ENCODE data around the gene LRP8.
"Not testable (repeated sequence)": the region's sequence is repeated elsewhere in the genome, so short reads cannot be mapped to it uniquely, and the experiment has no call there.

The LRP8 gene

DNA sequence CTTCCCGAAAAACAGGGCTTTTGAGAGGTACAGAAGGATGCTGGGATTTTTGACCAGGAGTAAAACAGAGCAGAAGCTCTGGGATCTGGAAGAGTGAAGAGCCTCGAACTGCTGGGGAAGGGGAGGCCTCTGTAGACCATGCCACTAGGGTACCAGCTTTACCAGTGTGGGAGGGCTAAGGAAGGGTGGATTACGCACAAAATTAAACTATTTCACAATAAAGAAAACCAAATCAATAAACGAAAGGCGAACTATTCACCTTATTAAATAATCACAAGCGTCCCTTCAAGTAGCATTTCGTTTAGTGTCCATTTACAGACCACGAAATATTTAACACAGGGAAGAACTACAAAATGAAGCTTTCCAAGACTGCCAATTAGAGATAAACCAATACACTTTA lies 108.2 kb downstream of the LRP8 start:
- H3K9me3 ChIP-seq (ENCODE audit: control insufficient read depth in 1 of 2, low read length in 2 of 2): no peaks in the 10 kb centered on the region
- H3K27me3 ChIP-seq (ENCODE audit: control insufficient read depth in 1 of 2, insufficient read depth in 2 of 2, low read length in 2 of 2): no peaks in the 10 kb centered on the region
- peak overlapping the region; percentile 99 for H3K27ac ChIP-seq (ENCODE audit: low read depth, low read length)
- H3K9ac ChIP-seq (ENCODE audit: low read depth in 1 of 2, low read length in 2 of 2): peak overlapping the region; percentile 87 to 99
- peaks cover 12 to 13% of the 10 kb centered on the region in 2 donors for H3K4me1 ChIP-seq (ENCODE audit: control insufficient read depth in 1 of 2, insufficient read depth in 2 of 2, low read length in 2 of 2)
- H3K4me3 ChIP-seq (ENCODE audit: low read depth in 1 of 2, low read length in 2 of 2): peak overlapping the region; percentile 86 to 98
- H3K36me3 ChIP-seq (ENCODE audit: control insufficient read depth in 1 of 2, insufficient read depth in 2 of 2, low read length in 2 of 2): peaks cover 9 to 17% of the 10 kb centered on the region in 2 donors

DNA sequence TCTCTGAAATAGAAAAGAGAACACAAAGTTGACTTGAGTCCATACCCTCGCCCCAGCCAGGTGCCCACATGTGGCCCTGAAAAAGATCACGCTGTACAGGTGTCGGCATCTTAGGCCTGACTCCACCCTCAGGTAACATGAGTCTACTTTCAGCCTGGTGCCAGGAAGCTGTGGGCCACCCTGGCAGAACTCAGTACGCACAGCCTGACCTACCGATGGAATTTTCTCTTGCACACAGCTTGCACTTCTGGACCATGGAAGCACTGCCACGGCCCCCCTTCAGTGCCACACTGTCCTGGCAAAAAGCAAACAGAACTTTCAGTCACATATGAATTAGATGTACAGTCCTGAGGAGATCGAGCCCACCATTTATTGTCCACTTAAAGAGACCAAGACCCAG lies 109.7 kb downstream of the LRP8 start:
- Histone ChIP-seq H3K4me3 (ENCODE audit: low read depth in 1 of 2, low read length in 2 of 2) (no peak overlapping the region), H3K27ac (ENCODE audit: low read depth, low read length) (no peak overlapping the region), H3K27me3 (ENCODE audit: control insufficient read depth in 1 of 2, insufficient read depth in 2 of 2, low read length in 2 of 2) (no peaks in the 10 kb centered on the region), H3K4me1 (ENCODE audit: control insufficient read depth in 1 of 2, insufficient read depth in 2 of 2, low read length in 2 of 2) (peaks cover 12 to 13% of the 10 kb centered on the region in 2 donors), H3K9ac (ENCODE audit: low read depth in 1 of 2, low read length in 2 of 2) (no peak overlapping the region), H3K36me3 (ENCODE audit: control insufficient read depth in 1 of 2, insufficient read depth in 2 of 2, low read length in 2 of 2) (peaks cover 22 to 30% of the 10 kb centered on the region in 2 donors), H3K9me3 (ENCODE audit: control insufficient read depth in 1 of 2, low read length in 2 of 2) (no peaks in the 10 kb centered on the region)

DNA sequence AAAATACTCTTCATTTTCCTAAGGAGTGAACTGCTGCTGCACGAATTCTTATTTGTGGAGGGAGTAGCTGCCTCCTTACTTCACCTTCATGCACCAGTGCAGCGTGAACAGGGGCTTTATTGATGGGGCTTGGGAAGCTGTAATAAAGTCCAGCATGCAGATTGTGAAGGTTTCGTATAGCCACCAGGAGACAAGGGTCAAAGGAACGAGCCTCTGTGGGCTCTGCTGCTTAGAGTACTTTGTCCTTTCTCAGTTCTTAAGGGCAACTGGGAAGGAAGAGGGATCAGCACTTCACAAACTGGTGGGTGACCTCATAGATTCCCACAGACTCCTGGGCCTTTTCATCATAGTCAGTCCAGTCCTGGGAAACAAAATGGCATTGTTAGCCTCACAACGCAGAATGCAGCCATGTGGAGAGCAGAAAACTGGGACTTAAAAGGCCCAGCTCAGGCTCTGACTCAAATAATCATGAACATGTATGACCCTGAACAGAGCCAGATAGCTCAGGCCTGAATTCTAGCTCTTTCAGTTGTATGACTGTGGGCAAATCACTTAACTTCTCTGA lies 113.4 kb downstream of the LRP8 start:
- Histone ChIP-seq H3K27me3 (ENCODE audit: control insufficient read depth in 1 of 2, insufficient read depth in 2 of 2, low read length in 2 of 2) (no peaks in the 10 kb centered on the region), H3K9me3 (ENCODE audit: control insufficient read depth in 1 of 2, low read length in 2 of 2) (no peaks in the 10 kb centered on the region), H3K36me3 (ENCODE audit: control insufficient read depth in 1 of 2, insufficient read depth in 2 of 2, low read length in 2 of 2) (peaks cover 45 to 63% of the 10 kb centered on the region in 2 donors), H3K27ac (ENCODE audit: low read depth, low read length) (no peak overlapping the region), H3K9ac (ENCODE audit: low read depth in 1 of 2, low read length in 2 of 2) (no peak overlapping the region), H3K4me1 (ENCODE audit: control insufficient read depth in 1 of 2, insufficient read depth in 2 of 2, low read length in 2 of 2) (peaks cover under 1 to 3% of the 10 kb centered on the region in 2 donors), H3K4me3 (ENCODE audit: low read depth in 1 of 2, low read length in 2 of 2) (no peak overlapping the region)

DNA sequence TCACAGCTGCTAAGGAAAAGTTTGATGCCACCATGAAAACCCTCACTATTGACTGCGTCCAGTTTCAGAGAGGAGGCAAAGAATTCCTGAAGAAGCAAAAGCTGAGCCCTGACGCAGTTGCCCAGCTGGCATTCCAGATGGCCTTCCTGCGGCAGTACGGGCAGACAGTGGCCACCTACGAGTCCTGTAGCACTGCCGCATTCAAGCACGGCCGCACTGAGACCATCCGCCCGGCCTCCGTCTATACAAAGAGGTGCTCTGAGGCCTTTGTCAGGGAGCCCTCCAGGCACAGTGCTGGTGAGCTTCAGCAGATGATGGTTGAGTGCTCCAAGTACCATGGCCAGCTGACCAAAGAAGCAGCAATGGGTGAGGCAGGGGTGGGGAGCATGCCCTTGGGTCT lies 116.9 kb downstream of the LRP8 start:
- Histone ChIP-seq H3K4me1 (ENCODE audit: control insufficient read depth in 1 of 2, insufficient read depth in 2 of 2, low read length in 2 of 2) (no peaks in the 10 kb centered on the region), H3K27ac (ENCODE audit: low read depth, low read length) (no peak overlapping the region), H3K9me3 (ENCODE audit: control insufficient read depth in 1 of 2, low read length in 2 of 2) (peaks cover 6 to 9% of the 10 kb centered on the region in 2 donors), H3K27me3 (ENCODE audit: control insufficient read depth in 1 of 2, insufficient read depth in 2 of 2, low read length in 2 of 2) (no peaks in the 10 kb centered on the region), H3K36me3 (ENCODE audit: control insufficient read depth in 1 of 2, insufficient read depth in 2 of 2, low read length in 2 of 2) (peaks cover 49 to 85% of the 10 kb centered on the region in 2 donors), H3K4me3 (ENCODE audit: low read depth in 1 of 2, low read length in 2 of 2) (no peak overlapping the region), H3K9ac (ENCODE audit: low read depth in 1 of 2, low read length in 2 of 2) (no peak overlapping the region)

DNA sequence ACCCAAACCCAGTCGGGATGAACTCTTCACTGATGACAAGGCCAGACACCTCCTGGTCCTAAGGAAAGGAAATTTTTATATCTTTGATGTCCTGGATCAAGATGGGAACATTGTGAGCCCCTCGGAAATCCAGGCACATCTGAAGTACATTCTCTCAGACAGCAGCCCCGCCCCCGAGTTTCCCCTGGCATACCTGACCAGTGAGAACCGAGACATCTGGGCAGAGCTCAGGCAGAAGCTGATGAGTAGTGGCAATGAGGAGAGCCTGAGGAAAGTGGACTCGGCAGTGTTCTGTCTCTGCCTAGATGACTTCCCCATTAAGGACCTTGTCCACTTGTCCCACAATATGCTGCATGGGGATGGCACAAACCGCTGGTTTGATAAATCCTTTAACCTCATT lies 117.5 kb downstream of the LRP8 start:
- H3K4me1 ChIP-seq (ENCODE audit: control insufficient read depth in 1 of 2, insufficient read depth in 2 of 2, low read length in 2 of 2): no peaks in the 10 kb centered on the region
- H3K27ac ChIP-seq (ENCODE audit: low read depth, low read length): no peak overlapping the region
- peaks cover 8 to 9% of the 10 kb centered on the region in 2 donors for H3K9me3 ChIP-seq (ENCODE audit: control insufficient read depth in 1 of 2, low read length in 2 of 2)
- peaks cover 49 to 86% of the 10 kb centered on the region in 2 donors for H3K36me3 ChIP-seq (ENCODE audit: control insufficient read depth in 1 of 2, insufficient read depth in 2 of 2, low read length in 2 of 2)
- H3K4me3 ChIP-seq (ENCODE audit: low read depth in 1 of 2, low read length in 2 of 2): no peak overlapping the region
- H3K27me3 ChIP-seq (ENCODE audit: control insufficient read depth in 1 of 2, insufficient read depth in 2 of 2, low read length in 2 of 2): no peaks in the 10 kb centered on the region
- H3K9ac ChIP-seq (ENCODE audit: low read depth in 1 of 2, low read length in 2 of 2): no peak overlapping the region

DNA sequence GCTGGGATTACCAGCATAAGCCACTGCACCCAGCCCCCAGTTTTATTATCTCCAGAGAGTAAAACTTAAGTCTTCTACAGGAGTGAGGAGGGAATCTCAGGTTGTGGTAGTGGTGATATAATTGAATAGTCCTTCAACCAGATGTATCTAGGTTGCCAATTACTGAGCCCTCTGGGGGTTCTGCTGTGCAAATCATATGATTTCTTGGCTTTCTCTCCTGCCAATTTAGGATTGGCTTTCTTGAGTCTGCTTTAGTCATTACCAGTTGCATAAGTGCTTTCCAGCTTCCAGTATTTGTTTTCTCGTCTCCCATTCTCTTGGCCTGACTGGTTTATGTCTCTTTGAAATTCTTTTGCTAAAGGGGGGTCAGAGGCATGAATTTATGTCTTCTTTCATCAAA lies 120.1 kb downstream of the LRP8 start:
- Histone ChIP-seq H3K4me1 (ENCODE audit: control insufficient read depth in 1 of 2, insufficient read depth in 2 of 2, low read length in 2 of 2) (no peaks in the 10 kb centered on the region), H3K36me3 (ENCODE audit: control insufficient read depth in 1 of 2, insufficient read depth in 2 of 2, low read length in 2 of 2) (peaks cover 34 to 91% of the 10 kb centered on the region in 2 donors), H3K9me3 (ENCODE audit: control insufficient read depth in 1 of 2, low read length in 2 of 2) (peaks cover 8 to 9% of the 10 kb centered on the region in 2 donors), H3K4me3 (ENCODE audit: low read depth in 1 of 2, low read length in 2 of 2) (no peak overlapping the region), H3K27me3 (ENCODE audit: control insufficient read depth in 1 of 2, insufficient read depth in 2 of 2, low read length in 2 of 2) (no peaks in the 10 kb centered on the region), H3K27ac (ENCODE audit: low read depth, low read length) (no peak overlapping the region), H3K9ac (ENCODE audit: low read depth in 1 of 2, low read length in 2 of 2) (no peak overlapping the region)

DNA sequence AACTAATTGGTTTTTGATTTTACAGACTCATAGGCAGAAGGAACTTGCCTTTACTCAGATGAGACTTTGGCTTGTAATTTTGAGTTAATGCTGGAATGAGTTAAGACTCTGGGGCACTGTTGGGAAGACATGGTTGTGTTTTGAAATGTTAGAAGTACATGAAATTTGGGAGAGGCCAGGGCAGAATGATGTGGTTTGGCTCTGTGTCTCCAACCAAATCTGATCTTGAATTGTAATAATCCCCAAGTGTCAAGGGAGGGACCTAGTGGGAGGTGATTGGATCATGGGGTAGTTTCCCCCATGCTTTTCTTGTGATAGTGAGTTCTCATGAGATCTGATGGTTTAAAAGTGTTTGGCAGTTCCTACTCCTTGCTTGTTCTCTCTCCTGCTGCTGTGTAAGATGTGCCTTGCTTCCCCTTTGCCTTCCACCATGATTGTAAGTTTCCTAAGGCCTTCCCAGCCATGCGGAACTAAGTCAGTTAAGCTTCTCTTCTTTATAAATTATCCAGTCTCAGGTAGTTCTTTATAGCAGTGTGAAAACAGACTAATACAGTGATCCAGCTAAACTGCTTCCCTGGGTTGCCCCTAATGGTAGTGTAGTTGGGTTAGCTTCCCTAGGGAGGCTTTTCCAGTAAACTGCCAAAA lies 121.0 kb downstream of the LRP8 start:
- Histone ChIP-seq H3K36me3 (ENCODE audit: control insufficient read depth in 1 of 2, insufficient read depth in 2 of 2, low read length in 2 of 2) (peaks cover 38 to 94% of the 10 kb centered on the region in 2 donors), H3K27ac (ENCODE audit: low read depth, low read length) (no peak overlapping the region), H3K9ac (ENCODE audit: low read depth in 1 of 2, low read length in 2 of 2) (no peak overlapping the region), H3K4me1 (ENCODE audit: control insufficient read depth in 1 of 2, insufficient read depth in 2 of 2, low read length in 2 of 2) (no peaks in the 10 kb centered on the region), H3K27me3 (ENCODE audit: control insufficient read depth in 1 of 2, insufficient read depth in 2 of 2, low read length in 2 of 2) (no peaks in the 10 kb centered on the region), H3K9me3 (ENCODE audit: control insufficient read depth in 1 of 2, low read length in 2 of 2) (peaks cover 8 to 9% of the 10 kb centered on the region in 2 donors), H3K4me3 (ENCODE audit: low read depth in 1 of 2, low read length in 2 of 2) (no peak overlapping the region)

DNA sequence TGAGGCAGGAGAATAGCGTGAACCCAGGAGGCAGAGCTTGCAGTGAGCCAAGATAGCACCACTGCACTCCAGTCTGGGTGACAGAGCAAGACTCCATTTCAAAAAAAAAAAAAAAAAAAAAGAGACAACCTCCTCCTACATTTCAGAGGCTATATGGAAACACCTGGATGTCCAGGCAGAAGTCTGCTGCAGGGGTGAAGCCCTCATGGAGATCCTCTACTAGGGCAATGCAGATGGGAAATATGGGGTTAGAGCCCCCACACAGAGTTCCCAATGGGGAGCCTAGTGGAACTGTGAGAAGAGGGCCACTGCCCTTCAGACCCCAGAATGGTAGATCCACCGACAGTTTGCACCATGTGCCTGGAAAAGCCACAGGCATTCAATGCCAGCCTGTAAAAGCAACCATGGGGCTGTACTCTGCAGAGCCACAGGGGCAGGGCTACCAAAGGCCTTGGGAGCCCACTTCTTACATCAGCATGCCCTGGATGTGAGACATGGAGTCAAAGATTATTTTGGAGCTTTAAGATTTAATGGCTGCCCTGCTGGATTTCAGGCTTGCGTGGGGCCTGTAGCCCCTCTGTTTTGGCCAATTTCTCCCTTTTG lies 121.7 kb downstream of the LRP8 start:
- H3K36me3 ChIP-seq (ENCODE audit: control insufficient read depth in 1 of 2, insufficient read depth in 2 of 2, low read length in 2 of 2): peaks cover 36 to 94% of the 10 kb centered on the region in 2 donors
- not testable (repeated sequence) for H3K27me3 ChIP-seq (ENCODE audit: control insufficient read depth in 1 of 2, insufficient read depth in 2 of 2, low read length in 2 of 2); H3K27ac ChIP-seq (ENCODE audit: low read depth, low read length); H3K9ac ChIP-seq (ENCODE audit: low read depth in 1 of 2, low read length in 2 of 2); H3K4me1 ChIP-seq (ENCODE audit: control insufficient read depth in 1 of 2, insufficient read depth in 2 of 2, low read length in 2 of 2); H3K4me3 ChIP-seq (ENCODE audit: low read depth in 1 of 2, low read length in 2 of 2); H3K9me3 ChIP-seq (ENCODE audit: control insufficient read depth in 1 of 2, low read length in 2 of 2)

DNA sequence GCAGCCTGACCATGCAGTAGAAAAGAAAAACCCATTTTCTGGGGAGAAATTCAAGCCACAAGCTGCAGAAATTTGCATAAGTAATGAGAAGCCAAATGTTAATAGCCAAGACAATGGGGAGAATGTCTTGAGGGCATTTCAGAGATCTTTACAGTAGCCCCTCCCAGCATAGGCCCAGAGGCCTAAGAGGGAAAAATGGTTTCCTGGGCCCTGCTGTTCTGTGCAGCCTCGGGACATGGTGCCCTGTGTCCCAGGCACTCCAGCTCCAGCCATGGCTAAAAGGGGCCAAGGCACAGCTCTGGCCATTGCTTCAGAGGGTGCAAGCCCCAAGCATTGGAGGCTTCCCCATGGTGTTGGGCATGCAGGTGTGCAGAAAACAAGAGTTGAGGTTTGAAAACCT lies 122.4 kb downstream of the LRP8 start:
- not testable (repeated sequence) for H3K27ac ChIP-seq (ENCODE audit: low read depth, low read length); H3K4me1 ChIP-seq (ENCODE audit: control insufficient read depth in 1 of 2, insufficient read depth in 2 of 2, low read length in 2 of 2); H3K9ac ChIP-seq (ENCODE audit: low read depth in 1 of 2, low read length in 2 of 2); H3K27me3 ChIP-seq (ENCODE audit: control insufficient read depth in 1 of 2, insufficient read depth in 2 of 2, low read length in 2 of 2); H3K4me3 ChIP-seq (ENCODE audit: low read depth in 1 of 2, low read length in 2 of 2); H3K9me3 ChIP-seq (ENCODE audit: control insufficient read depth in 1 of 2, low read length in 2 of 2)
- peaks cover 29 to 94% of the 10 kb centered on the region in 2 donors for H3K36me3 ChIP-seq (ENCODE audit: control insufficient read depth in 1 of 2, insufficient read depth in 2 of 2, low read length in 2 of 2)

DNA sequence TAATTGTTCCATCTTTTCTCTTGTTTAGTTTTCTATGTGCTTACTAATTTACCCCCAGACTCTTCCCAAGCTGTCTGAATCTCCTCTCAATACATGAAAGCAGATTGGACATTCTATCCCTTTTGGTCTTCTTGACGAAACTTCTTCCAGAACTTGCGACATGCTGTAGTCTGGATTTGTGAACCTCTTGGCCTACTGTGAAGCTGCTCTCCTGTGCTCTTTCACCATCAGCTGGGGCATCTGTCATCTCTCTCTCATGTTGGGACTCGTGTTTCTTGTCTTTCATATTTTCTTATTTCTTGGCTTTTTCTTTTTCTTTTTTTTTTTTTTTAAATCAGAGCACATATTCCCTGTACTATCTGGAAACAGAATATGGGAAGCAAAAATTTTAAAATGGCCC lies 124.4 kb downstream of the LRP8 start:
- Histone ChIP-seq H3K4me1 (ENCODE audit: control insufficient read depth in 1 of 2, insufficient read depth in 2 of 2, low read length in 2 of 2) (peaks cover 3 to 6% of the 10 kb centered on the region in 2 donors), H3K9me3 (ENCODE audit: control insufficient read depth in 1 of 2, low read length in 2 of 2) (peaks cover 8 to 9% of the 10 kb centered on the region in 2 donors), H3K27ac (ENCODE audit: low read depth, low read length) (no peak overlapping the region), H3K36me3 (ENCODE audit: control insufficient read depth in 1 of 2, insufficient read depth in 2 of 2, low read length in 2 of 2) (peaks cover 22 to 76% of the 10 kb centered on the region in 2 donors), H3K4me3 (ENCODE audit: low read depth in 1 of 2, low read length in 2 of 2) (no peak overlapping the region), H3K9ac (ENCODE audit: low read depth in 1 of 2, low read length in 2 of 2) (no peak overlapping the region), H3K27me3 (ENCODE audit: control insufficient read depth in 1 of 2, insufficient read depth in 2 of 2, low read length in 2 of 2) (no peaks in the 10 kb centered on the region)

Data from duodenal mucosa (tissue), 2 donors.